ENCODE results near the gene SEC61A2.
"Not testable (repeated sequence)": the region's sequence is repeated elsewhere in the genome, so short reads cannot be mapped to it uniquely, and the experiment has no call there.

SEC61A2 gene

DNA sequence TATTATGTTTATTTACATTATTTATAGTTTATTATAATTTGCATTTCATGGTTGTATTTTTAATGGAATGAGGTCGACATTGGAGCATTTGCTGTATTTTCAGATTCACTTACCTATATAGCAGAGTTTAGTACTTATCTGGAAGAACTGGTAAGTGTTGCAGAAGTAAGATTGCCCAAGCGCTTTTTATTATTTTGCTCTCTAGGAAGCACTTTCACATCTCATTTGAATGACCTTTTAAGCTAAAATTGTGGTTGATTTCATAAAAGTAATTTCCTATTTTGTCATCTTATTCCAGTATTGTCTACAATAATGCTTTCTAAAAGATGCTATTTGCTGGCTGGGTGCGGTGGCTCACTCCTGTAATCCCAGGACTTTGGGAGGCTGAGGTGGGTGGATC lies 28.6 kb downstream of the SEC61A2 start:
- DNase-seq = no peak

DNA sequence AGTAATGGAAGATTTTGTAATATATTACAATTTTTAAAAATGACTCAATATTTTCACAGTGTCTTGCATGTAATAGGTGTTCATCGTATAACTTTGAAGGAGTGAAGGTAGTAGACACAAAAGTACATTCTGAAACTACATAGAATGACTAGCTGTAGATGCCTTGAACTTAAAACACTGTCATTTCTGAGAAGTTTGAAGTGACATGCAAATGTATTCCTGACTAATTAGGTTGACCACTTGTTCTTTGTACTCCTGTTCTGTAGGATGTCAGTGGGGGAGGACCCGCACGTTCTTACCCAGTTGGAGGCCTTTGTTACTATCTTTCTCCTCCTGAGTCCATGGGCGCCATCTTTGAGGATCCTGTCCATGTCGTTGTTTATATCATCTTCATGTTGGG lies 31.2 kb downstream of the SEC61A2 start:
- DNase-seq = no peak

DNA sequence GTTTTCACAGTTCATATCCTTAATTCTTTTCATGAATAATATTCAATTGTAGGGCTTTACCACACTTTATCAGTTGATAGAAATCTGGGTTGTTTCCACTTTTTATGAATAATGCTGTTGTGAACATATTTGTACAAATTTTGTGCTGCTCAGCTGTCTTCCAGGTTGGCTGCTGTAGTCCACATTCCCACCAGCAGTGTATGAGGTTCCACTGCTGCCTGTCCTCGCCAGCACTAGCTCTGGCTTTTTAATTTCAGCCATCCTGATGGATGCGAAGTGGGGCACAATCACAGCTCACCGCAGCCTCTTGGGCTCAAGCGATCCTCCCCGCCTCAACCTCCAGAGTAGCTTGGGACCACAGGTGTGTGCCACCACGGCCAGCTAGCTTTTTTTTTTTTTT lies 33.5 kb downstream of the SEC61A2 start:
- no peak for DNase-seq

- DNase-seq = no peak
Observed at GRCh38 chr10:12164085-12164484, 34.6 kb downstream of the SEC61A2 start.

GRCh38 chr10:12165036-12165435 lies 35.6 kb downstream of the SEC61A2 start:
- DNase-seq = no peak

DNA sequence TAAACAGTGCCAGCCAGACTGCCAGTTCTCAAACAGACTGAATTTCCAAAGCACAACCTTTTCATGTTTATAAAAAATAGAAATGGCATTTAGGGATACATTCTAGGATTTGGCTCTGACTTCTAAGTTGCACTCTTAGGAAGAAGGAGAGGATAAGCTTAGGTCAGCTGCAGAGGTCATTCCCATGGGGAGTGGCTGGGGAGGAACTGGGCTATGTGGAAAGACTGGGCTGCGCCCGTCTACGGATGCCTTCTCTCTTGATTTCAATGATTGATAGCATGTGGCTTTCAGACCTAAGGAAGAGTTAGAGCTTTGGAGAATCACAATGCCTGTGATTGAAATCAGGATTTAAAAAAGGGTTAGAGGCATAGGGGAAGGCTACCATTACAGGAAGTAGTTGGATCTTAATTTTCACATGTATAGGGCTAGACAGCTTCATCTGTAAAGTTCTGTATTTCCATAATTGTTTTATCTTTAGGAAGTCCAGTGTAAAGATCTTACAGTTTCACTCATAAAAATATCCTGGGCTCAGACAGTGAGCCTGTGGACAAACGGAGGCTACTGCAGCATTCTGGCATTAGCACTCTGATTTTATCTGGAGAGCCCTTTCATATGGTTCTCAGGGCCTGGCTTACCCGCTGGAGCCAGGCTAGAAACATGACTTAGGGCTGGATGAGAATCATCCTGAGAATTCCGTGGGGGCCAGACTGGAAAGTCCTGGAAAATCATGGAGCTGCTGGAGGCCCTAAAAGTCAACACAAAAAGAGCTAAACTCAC lies 36.7 kb downstream of the SEC61A2 start:
- DNase-seq = no peak

- DNase-seq = not testable (repeated sequence)
Observed at GRCh38 chr10:12171512-12171911, 42.0 kb downstream of the SEC61A2 start.

GRCh38 chr10:12177642-12178041 lies 48.2 kb downstream of the SEC61A2 start:
- DNase-seq = no peak

- no peak for DNase-seq
Observed at GRCh38 chr10:12179606-12180170, 50.2 kb downstream of the SEC61A2 start.

GRCh38 chr10:12180221-12180974 lies 50.9 kb downstream of the SEC61A2 start:
- no peak for DNase-seq

DNA sequence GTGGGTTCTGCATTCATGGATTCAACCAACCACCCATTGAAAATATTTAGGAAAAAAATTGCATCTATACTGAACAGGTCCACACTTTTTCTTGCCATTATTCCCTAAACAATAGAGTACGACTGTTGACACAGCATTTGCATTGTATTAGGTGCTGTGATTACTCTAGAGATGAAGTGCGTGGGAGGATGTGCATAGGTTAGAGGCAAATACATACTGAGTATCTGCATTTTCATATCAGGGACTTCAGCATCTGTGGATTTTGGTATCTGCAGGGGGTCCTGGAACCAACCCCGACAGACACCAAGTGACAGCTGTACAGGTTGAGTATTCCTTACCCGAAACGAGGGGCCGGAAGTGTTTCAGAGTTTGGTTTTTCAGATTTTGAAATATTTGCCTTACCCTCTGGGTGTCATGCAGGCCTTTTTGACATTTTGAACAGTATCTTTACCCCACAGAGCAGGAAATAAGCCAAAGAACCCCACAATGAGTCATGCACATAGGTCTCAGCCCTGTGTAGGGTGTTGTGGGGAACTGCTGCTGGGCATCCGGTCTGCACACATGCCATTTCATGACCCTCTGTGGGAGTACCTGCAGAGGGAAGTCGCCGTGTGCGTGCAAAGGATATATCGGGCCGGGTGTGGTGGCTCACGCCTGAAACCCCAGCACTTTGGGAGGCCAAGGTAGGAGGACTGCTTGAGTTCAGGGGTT lies 51.7 kb downstream of the SEC61A2 start:
- no peak for DNase-seq

DNA sequence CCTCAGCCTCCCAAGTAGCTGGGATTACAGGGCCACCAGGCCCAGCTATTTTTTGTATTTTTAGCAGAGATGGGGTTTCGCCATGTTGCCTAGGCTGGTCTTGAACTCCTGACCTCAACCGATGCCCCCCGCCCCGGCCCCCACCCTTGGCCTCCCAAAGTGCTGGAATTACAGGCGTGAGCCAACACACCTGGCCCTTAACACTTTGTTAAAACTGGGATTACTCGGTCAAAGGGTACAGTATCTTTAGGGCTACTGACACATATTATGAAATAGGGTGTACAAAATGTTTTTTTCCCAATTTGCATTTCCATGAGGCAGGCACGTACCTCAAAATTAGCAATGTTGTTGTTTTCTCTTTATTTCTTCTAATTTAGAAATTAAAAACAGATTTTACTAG lies 54.7 kb downstream of the SEC61A2 start:
- DNase-seq = no peak

DNA sequence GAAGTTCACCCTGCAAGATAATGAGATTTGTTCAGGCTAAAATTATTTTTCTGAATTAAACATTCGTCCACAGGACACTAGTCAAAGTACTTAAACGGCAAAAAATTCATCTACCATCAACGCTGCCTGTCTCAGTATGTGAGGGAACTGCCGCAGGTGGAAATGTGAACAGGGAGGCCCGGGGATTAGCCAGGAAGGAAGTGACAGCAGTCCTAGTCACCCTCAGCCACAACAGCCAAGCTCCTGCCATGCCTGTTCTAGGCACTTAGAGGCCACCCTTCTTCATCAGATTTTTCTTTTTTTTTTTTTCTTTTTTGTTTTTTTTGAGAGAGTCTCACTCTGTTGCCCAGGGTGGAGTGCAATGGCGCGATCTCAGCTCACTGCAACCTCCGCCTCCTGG lies 56.8 kb downstream of the SEC61A2 start:
- DNase-seq = no peak

- DNase-seq = no peak
Observed at GRCh38 chr10:12187321-12187905, 57.9 kb downstream of the SEC61A2 start.

GRCh38 chr10:12188656-12189055 lies 59.2 kb downstream of the SEC61A2 start:
- DNase-seq = no peak

DNA sequence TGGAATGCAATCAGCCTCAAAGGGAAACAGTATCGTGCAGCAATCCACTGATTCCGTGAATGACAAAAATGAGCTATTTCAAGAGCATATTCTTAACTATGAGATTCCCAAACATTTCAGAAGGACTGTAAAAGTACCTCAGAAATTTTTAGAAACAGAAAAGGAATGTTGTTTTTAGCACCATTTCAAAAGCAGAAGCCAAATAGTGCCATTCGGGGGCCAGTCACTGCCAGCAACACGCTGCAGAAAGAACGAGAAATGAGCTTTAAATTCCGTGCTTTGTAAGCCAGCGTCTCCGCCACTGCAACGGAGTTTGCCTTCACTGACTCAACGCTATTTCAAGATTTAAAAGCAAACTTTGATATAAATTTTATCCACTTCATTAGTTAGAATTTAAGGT lies 59.9 kb downstream of the SEC61A2 start:
- DNase-seq = no peak

GRCh38 chr10:12191715-12192114 lies 62.2 kb downstream of the SEC61A2 start:
- DNase-seq = no peak

DNA sequence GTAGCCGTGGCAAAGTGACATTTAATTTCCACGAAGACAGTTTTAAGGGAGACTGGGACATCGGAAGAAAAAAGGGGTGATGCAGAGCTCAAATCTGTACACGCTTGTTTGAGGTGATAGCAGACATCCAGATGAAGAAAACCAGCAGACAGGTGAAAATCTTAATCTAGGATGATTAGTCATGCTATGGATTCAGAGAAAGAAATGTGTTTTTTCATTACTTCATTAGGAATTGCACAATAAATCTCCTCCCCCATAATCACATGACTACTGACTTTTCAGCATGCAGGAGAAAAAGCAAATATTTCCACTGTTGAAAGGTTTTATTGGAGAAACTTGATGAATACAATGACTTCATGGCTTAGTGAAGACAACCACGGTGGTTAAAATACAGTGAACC lies 63.7 kb downstream of the SEC61A2 start:
- no peak for DNase-seq

DNA sequence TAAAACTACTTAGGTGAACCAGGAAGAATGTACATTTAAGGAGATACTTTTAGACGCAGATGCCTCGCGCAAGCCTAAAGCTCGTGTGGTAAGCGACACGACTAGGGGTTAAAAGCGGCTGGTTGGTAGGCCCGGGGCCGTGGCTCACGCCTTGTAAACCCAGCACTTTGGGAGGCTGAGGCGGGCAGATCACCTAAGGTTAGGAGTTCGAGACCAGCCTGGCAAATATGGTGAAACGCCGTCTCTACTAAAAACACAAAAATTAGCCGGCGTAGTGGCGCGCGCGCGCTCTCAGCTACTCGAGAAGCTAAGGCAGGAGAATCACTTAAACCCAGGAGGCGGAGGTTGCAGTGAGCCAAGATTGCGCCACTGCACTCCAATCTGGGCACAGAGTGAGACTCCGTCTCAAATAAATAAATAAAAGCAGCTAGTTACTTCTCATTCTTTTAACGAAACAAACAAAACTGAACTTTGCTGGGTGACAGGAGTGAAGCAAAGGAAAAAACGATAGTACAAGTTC lies 65.3 kb downstream of the SEC61A2 start:
- peak; percentile 42 for DNase-seq

DNA sequence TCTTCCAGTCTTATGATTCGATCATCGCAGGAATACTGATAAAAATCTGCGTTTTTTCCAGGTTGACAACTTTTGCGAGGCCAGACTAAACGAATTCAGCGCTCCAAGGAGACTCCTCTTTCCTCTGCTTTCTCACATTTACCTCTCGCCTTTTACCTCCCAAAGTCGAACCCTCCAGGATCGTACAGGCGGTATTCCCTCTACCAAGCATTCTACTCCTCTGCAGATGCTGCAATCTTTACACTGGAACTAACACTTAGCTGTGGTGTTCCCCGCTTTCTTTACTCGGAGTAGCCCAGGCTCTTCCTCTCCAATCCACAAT lies 65.8 kb downstream of the SEC61A2 start:
- no peak for DNase-seq

- peak; percentile 97 for DNase-seq
Observed at GRCh38 chr10:12195603-12196506, 66.4 kb downstream of the SEC61A2 start, which contains the start of the genes CDC123 and NUDT5. Gene CDC123, plus strand, starts transcription at chr10:12196188. Its CDS starts 58 bp downstream, at chr10:12196246. Gene NUDT5, minus strand, starts transcription at chr10:12195891. Its CDS starts 9,600 bp downstream, at chr10:12186291.
